Stimulated activated CD8-positive, alpha-beta memory T cell treated with anti-CD3 and anti-CD28 coated beads, Interleukin-15, amount 100 ng/mL, for 48 hours (primary cell): ENCODE measurements around the gene IP6K3.
A peak's percentile ranks its signal among the peaks of the same experiment; 100 is the strongest.

Source experiments
- DNase-seq, 2 donors: peaks; one replicate each; pipeline ENCODE4 v3.0.0-alpha.2; 2020; ENCODE audit warnings: low read depth in 2 of 2

The IP6K3 gene

DNA sequence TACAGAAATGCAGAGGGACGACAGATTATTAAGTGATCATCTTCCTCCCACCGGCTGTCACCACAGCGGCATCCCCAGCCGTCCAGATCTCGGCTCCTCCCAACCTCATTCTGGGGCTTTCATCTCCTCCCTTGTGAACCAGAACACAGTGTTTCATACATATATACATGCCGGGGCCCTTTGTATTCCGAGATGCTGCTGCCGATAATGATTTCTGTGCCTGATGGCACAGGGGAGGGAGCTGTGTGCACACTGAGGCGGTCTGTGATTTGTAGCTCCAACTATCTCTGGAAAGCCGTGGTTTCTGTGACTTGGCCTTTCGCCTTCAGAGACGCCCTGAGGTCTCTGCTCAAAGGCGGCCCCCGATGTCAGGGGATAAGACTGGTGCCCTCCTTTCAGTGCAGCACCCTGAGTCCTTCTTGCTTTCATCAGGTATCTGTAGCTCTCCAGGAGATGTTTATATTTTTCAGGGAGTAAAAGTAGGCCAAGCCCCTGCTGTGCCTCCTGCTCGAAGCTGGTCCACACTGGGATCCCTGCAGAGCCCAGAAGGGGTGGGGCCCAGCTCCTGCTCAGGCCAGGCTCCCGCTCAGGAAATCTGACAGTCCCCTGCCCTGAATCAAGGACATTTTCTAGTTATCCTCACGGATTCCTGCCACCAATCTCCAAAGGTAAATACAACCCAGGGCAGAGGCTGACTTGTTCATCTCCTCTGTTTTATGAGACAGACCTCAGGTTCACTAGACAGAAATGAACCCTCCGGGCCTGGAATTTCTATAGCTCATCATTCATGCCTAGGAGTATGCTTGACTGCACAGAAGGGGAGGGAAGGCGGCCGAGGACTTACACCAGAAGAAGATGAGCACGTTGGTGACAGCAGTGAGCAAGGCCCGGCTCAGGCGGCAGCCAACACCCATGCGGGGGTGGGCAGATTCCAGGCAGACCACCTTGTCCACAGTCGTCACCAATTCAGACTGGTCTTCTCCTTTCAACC, 31.0 kb upstream of the IP6K3 start:
- no peak for DNase-seq

DNA sequence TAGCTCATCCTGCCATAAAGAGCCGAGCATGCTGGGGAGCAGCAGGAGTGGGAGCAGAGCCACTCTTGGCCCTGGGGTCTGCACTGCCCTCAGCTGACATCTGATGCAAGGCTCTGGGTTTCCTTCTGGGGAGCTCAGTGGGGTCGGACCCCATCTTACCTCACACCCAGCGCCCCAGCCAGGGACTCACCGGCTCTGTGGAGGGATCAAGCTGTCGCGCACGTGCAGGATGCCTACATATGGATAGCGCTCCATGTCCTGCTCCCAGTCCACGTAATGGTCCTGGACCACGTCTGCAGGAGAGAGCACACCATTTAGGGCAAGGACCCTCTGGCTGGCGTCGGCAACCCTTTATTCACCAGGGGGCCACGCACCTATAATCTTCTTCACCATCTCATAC, 30.1 kb upstream of the IP6K3 start:
- DNase-seq = no peak

DNA sequence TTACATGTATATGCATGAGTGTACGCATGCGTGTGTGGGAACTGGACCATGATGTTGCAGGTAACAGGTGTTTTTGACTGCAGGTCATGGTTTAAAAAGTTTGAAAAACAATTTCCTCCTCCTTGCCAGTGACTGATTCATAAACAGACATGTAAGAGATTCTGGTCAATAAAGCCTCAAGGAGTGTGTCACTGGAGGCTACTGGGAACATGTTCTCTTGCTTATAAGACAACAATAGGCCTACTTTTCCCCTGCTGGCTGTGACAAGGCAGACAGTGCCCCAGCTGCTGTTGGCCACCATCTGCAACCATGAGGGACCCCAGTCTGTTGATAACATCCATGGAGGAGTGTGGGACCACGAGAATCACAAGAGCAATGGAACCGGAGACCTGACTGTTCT, 29.5 kb upstream of the IP6K3 start:
- DNase-seq = no peak

DNA sequence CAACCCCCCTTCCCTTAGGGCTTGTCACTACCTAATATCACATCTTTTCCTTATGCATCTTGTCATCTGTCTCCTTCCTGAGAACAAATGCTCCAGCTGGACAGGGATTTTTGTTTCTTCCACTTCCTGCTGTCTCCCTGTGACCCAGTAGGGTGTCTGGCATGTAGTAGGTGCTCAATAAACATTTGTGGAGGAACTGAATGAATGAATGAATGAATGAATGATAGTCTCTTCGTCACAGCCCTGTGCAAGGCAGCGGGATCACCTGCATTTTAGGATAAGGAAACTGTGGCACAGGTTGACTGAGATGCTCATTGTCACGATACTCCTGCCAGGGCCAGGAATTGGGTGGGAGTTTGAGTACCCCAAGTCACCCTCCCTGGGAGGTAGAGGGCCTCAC, 28.1 kb upstream of the IP6K3 start:
- DNase-seq = no peak

DNA sequence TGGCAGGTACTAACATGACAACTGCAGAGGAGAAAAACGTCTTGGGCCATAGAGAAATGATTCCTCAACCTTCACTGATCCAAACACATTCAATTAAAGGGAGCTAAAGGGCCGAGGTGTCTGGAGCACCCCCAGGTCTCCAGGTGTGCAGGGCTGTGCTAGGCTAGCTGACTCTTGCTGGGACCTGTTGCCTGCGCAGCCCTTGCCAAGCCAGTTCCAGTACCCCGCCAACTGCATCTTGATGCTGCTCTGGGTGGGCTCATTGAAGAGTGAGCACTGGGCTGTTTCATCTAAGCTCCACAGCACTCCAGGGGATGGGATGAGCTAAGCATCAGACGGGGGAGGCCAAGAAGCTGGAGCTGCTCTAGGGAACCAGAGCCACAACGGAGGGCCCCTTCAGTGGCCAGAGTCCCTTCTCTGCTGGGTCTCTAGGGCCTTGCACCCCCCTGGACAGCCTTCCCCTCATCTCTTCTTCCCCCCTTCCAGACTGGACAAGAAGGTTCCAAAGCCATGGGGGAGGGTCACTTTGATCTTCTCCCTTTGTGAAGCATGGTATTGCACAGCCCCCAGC, 26.3 kb upstream of the IP6K3 start:
- no peak for DNase-seq

DNA sequence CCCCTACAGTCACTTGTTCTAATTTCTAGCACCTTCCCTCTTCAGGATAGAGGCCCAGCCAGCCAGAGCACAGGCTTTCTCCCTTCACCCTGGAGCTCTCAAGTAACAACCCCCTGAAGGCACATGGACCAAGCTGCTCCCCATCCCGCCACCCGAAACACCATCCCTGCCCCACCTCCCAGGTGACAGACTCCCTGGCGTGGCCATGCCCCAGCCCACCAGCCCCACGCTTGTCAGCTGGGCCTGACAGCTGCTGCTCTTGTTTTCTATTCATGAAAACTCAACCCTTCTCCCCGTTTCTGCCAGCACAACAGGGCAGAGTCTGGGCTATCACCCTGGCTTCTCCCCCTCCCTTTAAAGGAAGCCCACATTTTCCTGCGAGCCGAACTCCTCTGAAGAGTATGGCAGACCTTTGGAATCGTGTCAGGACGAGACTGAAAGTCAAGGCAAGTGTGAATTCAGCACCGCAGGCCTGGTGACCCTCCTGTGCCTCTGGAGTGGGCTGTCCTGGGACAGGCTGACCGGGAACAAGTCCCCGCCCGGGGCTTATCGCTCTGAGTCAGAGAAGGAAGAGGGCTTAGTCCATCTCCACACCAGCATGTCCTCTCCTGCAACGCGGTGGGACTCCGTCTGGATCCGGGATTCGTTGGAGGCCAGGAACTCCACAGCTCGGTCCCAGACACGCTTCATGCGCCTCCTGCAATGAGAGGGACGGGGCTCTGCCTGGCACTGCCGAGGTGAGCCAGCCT, 25.6 kb upstream of the IP6K3 start:
- DNase-seq = no peak

- DNase-seq = peak; percentile 42 to 43
Measured at GRCh38 chr6:33771146-33772081, 24.7 kb upstream of the IP6K3 start.

- no peak for DNase-seq
Measured at GRCh38 chr6:33770833-33771145, 24.1 kb upstream of the IP6K3 start.

DNA sequence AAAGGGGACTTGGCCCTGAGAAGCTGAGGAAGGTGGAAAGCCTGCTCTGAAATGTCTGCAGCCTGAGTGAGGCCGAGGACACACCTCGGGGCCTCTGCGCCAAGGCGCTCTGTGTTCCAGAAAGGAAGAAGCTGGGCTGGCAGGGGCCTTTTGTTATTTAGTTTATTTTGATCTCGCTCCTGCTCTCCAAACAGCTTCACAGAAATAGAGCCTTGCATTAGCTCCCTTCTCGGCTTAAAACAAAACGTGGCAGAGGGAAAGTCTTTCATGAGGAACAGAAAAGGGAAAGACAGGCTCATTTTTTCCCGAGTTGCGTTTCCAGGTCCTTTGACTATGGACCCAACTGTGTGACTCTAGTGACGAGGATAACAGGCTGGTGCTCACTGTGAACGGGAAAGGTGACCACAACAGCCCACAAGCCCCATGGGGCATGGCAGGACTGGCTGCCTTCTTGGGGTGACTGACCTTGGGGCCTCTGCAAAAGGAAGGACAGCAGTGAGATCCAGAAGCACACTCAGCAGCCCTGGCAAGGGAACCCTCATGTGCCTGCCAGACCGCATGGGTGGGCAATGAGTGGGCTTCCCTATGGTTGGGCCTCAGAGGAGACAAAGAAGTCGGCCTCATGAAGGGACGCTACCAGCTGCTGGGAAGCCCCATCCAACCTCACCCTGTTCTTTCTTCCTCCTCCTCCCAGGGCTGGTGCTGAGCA, 23.6 kb upstream of the IP6K3 start:
- no peak for DNase-seq

GRCh38 chr6:33769248-33769821, 22.6 kb upstream of the IP6K3 start:
- no peak for DNase-seq

GRCh38 chr6:33768644-33769120, 22.0 kb upstream of the IP6K3 start:
- DNase-seq = peak; percentile 54 to 55

DNA sequence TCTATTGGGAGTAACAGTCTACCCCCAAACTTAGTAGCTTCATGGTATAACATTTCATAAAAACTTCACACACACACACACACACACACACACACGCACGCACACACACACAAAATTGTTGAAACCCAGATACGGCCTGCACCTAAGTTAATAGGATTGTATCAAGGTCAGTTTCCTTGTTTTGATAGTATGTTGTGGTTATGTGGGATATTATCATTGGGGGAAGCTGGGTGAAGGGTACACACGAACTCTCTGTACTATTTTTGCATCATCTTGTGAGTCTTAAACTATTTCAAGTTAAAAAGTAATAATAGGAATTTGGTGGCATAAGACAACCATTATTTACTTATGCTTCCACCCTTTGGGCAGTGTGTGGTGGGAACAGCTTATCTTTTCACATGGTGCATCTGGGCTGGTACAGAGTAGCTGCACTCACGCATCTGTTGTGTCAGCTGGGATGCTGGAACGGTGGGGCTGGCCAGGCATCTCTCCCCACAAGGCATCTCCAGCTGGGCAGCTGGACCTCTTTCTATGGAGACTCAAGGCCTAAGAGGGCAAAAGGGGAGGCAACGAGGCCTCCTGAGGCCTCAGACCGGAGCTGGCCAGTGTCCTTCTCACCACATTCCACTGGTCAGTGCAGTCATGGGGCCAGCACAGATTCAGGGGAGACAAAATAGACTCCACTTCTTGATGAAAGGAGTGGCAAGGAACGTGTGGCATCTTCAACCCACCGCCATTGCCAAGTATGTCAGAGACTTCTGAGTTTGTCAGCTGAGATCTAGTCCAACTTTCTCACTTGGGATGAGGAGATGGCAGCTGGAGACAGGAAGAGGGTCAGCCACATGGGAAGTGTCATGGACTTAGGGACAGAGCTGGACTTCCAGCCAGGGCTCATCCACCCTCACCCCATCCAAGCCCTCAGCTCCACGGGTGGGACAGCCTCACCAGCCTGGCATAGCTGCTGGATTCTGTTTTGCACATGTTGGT, 20.5 kb upstream of the IP6K3 start:
- no peak for DNase-seq

DNA sequence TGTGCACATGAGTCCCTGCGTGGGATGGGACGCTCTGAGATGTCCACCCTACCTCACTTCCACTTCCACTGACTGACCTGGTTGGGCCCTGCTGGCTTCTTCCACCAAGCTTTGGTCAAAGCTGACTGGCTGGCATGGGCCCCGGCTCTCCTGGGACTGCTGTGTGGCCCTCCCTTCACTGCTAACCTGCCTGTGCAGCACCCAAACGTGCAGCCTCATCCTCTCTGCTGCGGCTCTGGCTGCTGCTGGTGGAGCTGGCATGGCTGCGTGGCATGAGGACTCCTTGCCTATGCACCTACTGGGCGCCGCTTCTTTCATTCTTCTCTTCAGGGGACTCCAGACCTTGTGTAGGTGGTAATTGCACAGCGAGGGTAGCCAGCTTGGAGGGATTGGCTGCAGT, 18.7 kb upstream of the IP6K3 start:
- no peak for DNase-seq

- no peak for DNase-seq
Measured at GRCh38 chr6:33764036-33764435, 17.3 kb upstream of the IP6K3 start.

DNA sequence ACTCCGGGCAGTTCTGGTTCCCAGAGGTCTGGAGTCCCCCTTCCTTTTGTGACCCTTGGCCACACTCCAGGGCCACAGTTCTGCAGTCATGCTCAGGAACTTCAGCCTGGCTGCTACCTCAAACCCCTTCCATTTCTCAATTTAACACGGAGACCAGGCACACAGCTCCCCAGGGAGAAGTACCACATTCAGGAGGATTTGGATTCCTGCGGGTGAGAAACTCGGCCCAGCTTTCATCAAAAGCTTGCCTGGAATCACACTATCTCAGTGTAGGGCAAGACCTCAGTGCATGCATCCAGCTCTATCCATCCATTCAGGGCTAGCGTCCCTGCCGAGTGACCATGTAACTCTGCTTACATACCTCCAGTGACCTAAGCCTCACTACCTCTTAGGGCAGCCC, 16.8 kb upstream of the IP6K3 start:
- no peak for DNase-seq

GRCh38 chr6:33762713-33763112, 16.0 kb upstream of the IP6K3 start:
- DNase-seq = no peak

- DNase-seq = peak in 1 of 2 donors; percentile 14
Measured at GRCh38 chr6:33761922-33762629, 15.4 kb upstream of the IP6K3 start.

DNA sequence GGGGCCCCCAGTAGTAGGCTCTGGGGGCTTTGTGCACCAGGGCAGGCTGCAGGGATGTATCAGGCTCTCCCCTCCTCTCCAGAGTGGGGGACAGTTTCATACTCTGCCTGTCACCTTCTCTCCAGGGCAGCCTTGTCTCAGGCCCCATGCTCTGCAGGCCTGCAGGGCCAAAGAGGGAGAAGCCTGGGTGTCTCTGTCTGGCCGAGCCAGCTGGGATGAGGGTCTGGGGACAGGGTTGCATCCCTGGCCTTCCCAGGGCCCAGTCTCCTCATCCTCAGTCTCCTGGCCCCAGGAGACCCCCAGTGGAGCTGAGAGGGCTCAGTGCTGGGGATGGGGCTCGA, 14.8 kb upstream of the IP6K3 start:
- DNase-seq = no peak
